T-helper 9 cell (primary cell): ENCODE data around the gene HACE1.

Experiments
- DNase-seq: peaks from one replicate; pipeline ENCODE4 v3.0.0-alpha.2; 2020

Gene HACE1

DNA sequence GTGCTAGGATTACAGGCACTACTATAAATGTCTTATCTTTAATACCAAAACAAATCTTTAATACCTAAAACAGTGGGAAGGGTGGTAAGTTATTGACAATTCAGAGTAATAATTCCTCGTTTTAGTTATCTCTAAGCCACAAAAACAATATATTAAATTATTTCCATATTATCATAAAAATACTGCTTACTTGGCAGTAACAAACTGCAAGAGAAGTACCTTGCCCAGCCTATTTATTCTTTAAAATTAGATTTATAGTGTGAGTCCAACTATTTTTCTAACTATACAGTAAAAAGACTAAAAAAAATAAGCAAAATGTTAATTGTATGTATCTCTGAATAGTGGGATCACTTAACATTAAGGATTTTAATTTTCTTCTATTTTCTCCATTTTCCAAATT, 123.2 kb downstream of the HACE1 start:
- DNase-seq = no peak

DNA sequence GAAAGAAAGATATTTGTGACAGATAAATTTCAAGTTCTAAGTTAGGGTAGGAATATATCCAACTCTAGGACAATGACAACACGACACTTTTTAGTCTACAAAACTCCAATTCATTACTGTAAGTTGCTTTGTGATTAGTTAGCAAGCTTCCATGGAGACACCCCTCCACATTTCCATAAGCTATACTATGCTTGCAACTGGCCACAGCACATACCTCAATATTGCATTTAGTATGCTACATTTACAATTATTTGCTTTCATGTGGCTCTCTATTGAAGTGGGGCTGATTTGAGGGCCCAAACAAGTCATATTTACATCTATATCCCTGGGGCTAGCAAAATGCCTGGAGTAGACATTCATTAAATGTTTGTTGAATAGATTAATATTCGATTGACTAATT, 129.3 kb downstream of the HACE1 start:
- no peak for DNase-seq

DNA sequence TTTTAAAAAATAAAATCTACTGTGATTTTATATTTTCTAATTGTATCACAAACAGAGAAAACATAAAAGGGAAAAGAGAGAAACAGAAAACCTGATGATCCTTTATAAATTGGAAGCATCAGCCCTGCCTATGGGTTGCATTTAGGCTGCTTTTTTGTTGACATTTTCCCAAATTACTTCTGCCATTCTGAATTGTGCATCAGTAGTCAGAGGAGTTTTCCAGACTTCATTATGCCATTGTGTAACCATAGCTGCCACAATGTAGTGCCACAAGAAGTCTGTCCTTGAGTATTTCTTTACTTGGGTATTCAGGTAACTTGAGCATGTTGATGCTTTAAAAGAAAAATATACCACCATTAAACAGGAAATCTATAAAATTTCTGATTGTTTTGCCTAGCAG, 130.3 kb downstream of the HACE1 start:
- no peak for DNase-seq

DNA sequence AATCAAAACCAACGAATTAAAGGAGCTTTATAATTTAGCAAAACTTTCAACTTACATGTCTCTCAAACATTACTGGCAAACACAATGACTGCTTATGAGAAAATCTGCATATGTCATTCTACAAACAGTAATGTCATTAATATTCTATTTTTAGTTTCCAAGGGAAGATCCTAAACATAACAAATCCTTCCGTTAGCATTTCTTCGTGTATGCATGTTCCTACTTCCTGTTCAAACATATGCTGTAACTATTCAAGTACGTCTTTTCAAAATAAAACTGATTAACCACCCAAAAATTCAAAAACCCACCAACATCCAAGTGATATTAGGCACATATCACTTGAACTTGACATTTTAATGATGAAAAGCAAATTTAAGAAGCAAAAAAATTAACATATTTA, 131.3 kb downstream of the HACE1 start:
- no peak for DNase-seq

DNA sequence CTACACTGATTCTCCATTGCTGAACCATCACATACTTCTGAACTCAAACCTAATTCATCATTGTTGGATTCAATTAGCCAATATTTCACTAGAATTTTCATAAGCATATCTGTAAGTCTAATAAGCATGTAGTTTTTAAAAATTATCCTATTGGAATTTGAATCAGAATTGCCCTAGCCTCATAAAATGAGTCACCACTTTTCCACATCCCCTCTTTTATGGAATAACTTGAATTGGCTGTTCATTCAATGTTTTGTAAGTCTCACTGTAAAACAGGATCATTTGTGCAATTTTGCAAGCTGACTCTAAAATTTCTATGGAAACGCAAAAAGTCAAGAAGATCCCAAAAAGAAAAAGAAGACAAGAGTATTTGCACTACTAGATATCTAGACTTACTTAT, 141.0 kb downstream of the HACE1 start:
- no peak for DNase-seq

DNA sequence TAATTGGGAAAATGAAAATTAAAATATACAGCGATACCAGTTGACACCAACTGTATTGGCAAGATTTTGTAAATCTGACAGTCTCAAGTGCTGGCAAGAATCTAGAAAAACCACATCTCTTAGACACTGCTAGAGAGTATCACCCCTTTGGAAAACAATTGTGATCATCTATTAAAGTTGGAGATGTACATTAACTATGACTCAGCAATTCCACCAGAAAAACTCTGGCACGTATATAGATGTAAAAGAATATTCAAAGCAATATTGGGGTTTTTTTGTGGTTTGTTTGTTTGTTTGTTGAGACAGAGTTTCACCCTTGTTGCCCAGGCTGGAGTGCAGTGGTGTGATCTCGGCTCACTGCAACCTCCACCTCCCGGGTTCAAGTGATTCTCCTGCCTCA, 142.9 kb downstream of the HACE1 start:
- no peak for DNase-seq

DNA sequence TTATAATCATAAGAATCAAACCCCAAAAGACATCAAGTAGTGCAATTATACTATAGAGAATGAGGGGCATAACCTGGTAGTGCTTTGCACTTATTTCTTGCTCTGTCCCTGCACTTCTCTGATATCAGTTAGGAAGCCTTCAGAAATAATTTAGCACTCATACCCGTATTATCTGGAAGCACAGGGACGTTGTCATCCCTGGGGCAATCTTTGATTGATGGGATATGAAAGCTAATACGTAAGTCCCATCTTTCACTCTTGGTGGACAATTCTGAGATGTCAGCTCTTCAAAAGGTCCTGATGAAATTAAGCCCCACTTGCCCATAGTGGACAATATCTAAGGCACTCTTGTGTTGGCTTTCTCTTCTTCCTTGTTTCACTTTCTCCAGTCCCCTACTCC, 144.9 kb downstream of the HACE1 start:
- DNase-seq = no peak

DNA sequence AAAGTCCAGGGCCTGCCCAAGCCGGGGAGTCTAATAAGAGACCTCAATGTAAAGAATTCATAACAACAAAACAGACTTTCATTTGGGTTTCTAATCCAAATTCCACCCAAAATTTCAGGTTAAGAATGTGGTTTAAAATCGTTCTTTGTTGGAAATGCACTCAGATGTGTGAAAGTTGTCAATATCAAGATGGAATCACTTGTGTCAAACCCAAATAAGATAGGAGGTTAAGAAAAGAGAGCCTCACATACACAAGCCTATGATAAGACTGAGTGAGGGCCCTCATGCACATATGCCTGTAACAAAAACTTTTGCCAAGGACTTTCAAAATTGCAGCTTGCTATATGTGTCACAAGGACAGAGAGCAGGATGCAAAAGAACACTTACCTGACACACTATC, 145.7 kb downstream of the HACE1 start:
- no peak for DNase-seq

DNA sequence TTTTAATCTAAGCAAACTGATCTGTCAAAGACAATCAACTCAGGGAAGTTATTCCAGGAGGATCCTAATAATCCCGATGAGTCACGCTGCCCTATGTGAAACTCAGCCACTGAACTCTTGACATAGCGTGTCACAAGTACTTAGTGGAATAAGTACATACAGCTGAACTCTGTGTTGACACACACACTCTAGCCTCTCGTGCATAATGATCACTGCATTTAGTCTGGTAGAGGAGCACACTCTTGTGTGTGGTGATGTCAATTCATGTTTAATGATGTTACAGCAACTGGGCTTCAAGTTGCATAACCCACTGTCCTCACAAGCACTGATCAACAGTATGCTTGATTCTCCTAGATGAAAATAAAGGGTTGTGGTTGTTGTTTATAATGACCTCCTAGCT, 148.3 kb downstream of the HACE1 start:
- DNase-seq = no peak

DNA sequence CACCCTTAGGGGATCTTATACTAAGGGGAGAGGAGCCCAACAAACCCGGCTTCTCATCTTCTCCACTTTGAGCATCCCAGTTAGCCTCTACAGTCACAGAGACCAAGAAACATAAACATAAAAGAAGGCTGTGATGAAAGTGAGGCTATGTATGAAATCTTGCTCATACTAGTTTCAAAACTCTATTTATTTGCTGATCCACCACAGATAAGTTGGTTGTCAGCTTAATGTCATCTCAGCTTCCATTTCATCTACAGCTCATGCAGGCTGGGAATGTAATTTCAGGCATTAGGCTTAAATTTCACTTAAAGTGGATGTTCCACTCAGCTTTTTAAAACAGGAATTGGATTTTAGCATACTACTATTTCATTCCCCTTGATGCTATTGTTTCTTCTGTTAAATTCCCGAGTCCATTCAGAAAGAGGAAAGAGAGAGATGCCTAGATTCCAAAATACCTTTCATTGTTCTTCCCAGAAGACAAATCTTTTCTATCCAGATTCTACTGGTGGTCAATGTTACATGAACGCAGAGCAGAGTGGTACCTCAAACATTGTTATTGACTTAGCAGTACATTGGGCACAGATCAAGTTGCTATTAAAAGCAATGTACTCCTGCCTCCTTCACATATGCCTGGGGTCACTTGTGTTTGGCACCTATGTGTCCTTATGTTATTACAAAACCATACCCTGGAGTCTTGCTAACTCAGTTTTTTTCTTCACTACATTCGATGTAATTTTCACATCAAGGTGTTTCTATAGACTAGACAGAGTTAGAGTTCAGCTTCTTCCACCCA, 149.0 kb downstream of the HACE1 start:
- no peak for DNase-seq

DNA sequence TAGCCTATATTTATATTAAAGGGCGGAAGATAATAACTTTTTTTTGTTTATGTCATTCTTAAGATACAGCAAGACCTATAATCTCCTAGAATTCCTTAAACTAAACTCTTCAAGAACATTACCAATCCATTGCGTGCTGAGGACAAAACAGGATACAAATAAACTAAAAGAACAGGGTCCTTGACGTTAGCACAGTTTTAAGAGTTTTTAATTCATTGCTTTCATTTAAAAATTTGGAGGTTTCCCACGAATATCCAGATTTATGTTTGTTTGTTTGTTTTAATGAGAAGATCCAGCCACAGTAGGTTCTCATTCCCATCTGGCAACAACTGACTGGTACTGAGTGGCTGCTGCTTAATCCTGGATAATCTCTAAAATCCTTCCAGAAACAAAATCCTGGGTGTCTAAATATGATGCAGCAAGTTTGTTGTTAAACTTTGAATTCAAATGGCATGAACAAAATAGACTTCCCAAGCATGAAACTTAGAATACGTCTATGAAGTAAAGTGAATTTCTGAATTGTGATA, 153.7 kb downstream of the HACE1 start:
- no peak for DNase-seq

DNA sequence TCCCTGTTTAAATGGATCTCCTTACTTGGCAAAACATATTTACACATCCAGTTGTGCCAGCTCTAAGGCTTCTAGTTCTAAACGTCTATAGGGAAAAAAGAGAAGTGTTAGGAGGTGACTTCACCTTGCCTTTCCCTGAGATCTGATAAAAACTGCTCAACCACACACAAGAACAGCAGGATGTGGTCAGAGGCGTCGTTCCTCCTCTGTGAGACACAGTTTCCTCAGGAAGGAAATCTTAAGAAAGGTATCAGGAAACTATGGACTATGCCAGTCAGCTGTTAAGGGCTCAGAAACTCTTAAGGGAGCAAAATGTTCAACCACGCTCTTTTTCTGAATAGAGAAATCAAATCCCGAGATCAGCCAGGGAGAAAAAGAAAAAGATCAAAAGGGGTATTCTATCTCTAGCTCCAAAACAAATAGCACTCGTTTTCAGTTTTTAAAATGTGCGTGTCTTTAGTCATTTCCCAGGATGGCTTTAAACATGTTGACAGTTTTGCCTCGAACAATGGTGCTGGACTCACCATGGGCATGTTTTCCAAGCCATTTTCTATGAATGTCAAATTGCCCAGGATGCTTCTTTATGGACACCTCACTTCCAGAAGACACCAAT, 154.5 kb downstream of the HACE1 start:
- DNase-seq = peak; percentile 4

DNA sequence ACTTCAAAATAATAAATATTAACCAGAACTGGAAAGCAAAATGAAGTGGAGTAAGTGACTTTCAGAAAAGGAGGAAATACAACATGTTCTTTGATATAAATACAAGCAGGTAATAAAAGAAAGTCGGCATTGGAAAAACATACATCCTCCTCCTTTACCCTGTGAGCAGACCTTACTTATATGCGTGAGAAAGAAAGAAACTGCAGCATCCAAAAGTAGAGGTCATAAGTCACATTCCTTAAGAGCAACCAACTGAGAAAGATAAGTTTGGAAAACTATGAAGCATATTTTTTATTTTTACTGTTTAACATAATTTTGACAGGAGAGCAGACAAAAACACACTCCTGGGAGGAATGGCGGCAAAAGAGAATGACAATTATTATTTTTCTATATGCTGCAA, 155.5 kb downstream of the HACE1 start:
- DNase-seq = no peak

DNA sequence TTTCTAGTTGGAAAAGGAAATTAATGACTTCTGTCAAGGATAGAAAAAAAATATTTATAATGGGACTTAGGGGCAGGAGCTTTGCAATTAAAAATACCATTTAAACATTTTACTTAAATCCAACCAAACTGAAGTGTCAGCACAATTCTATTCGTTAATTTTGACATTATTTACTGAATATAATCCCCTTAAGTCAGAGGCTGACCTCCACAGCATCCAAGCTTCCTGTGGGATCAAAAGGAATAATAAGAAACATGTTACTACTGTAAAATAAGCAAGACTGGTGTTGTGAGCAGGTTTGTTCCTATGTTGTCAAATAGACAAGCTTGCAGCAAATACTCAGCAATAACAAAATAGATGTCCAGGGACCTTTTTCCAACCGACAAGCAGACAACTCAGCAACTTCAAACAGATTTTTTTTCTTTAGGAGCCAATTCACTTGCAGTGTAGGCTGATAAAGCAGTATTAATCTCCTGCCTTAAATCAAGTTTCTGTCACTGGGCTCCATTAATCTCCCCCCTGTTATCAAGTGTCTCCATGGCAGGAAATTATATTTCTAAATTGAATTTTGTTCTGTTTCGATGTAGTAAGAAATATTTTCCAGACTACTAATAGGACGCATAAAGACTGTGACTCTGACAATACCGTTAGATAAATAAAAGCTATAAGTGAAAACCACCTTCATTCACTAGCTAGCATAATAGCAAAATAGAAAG, 157.4 kb downstream of the HACE1 start:
- DNase-seq = no peak

DNA sequence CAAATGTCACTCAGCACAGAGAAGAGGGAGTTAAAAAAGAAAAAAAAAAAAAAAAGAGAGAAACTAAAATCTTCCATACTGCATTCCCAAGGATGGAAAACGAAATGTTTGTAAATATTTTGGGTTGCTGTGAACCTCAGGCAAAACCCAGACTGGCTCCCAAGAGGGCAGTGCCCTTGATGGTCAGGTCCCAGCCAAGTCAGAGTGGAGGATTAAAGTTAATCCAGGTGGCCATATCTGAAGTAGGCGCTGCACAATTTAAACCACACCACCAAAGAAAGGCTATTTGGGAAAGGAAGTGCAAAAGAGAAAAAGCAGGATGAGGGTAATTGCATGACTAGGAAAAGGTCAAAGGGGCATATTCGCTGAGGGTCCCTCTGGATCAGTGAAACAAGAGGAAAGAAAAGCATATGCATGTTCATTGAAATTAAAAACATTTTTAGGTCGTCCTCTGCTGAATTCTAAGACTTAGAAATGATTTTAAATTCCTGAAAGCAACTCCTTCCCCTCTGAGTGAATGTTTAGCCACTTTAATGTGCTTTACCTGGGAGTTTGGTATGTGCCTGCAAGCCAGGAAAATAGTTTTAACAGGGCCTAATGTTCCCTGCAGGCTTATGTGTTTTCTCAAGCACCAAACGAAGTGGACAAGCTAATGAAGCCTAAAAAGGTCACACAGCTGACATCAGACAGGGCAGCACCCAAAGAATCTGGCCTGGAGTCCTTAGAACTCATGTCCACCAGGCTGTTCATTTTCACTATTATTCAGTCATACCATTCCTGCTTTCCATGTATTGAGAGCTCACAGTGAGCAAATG, 159.1 kb downstream of the HACE1 start:
- no peak for DNase-seq

DNA sequence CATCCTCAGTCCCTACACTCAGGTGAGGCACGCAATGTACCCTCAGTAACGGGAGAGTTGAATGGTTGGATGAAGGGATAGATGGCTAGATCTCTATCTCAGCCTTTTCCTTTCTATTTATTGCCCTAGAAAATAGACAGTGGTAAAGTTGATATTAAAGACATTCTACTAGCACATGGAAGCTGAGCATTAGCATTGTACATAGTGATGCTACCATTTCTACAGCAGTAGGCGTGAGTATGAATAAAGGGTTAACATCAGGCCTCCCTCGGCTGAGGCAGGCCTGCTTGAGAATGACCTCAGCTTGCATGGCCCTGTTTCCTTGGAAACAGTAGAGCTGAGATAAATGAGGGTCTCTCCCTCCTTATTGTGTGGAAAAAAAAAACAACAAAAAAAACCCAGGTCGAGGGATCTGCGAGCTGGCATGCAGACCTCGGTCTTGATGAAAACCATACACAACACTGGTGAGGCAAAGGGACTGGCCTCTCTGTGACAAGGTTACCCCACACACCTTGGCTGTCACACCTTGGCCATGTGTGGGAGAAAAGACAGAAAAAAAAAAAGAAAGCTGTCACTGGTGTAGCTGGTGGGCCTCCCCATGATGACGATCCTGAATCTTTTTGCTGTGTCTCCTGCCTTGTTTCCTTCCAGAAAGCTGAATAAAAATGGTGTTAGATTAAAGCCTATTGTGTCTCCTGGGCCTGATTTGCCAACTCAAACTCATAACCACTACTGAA, 160.0 kb downstream of the HACE1 start:
- no peak for DNase-seq

DNA sequence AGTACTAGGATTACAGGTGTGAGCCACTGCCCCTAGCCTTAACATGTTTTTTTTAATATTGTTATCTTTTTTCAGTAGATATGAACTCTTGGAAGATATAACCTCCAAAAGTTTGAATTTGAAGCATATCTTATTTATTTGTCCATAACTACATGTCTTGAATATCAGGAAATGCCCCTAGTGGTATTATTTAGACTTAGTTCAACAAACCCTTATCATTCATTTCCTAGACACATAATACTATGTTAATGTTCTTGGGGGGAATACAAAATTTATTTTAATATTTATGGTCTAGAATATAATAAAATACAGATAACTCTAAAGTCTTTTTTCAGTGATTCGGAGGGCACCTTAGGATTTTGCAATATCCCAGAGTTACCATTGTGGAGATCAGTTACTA, 160.7 kb downstream of the HACE1 start:
- DNase-seq = no peak

DNA sequence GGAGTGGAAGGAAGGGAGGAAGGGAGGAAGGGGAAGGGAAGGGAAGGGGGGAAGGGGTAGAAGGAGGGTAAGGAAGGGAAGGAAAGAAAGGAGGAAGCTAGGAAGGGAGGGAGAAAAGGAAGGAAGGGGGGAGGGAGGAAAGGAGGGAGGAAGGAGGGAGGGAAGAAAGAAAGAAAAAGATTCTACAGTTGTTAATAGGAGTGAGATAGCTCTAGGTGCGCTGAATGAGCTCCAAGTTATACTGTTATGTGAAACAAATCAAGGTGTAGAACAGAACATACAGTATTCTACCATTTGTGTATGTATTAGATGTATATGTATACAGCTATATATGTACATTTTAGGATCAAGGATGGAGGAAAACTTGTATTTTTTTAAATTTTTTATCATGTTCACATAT, 167.7 kb downstream of the HACE1 start:
- DNase-seq = no peak

DNA sequence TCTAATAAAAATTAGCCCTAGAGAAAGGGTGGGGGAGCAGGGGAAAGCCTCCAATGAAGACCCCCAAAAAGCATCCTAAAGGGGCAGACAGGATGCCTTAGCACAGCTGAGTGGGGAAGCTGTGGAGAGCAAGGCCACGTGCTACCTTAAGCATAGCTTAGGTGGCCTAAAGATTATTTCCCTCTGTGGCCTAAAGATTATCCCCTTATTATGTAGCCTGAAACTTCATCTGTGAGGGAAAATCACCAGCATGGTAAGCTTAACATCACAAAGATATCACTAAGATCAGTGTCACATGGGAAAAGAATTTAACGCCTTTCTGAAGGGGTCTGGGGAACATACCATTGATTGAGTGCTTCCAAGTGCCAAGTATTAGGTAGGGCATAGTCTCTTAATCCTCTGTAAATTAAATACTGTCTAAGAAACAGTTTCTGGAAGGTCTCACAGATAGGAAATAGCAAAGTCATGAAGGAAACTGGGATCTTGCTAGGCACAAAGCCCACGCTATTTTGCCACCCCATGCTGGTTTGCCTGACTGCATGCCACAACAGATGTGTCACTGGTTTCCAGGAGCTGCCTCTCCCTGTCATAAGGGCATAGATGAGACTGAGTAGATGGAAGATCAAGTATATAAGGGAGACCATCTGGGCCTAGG, 170.0 kb downstream of the HACE1 start:
- DNase-seq = no peak

DNA sequence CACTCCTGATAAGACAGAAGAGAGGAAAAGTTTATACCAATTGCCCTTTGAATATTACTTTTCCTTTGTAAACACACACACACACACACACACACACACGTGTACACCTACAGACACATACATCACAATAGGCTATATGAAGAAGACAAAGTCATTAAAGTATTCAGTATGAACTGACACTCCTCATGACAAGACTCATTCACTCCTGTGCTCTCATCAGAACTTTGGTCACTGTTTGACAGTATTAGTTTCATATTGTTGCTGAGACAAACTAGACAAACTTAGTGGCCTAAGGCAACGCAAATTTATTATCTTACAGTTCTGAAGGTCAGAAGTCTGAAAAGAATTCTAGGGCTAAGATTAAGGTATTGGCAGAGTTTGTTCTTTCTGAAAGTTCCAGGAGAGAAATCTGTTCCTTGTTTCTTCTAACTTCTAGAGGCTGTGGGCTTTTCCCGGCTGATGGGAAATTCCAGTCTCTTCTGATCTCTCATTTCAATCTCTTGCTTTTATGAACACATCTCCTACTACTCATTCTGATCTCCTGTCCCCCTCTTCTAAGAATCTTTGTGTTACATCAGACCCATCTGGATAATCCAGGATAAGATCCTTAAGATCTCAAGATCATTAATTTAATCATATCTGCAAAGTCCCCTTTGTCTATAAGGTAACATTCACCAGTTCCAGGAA, 171.3 kb downstream of the HACE1 start:
- no peak for DNase-seq

DNA sequence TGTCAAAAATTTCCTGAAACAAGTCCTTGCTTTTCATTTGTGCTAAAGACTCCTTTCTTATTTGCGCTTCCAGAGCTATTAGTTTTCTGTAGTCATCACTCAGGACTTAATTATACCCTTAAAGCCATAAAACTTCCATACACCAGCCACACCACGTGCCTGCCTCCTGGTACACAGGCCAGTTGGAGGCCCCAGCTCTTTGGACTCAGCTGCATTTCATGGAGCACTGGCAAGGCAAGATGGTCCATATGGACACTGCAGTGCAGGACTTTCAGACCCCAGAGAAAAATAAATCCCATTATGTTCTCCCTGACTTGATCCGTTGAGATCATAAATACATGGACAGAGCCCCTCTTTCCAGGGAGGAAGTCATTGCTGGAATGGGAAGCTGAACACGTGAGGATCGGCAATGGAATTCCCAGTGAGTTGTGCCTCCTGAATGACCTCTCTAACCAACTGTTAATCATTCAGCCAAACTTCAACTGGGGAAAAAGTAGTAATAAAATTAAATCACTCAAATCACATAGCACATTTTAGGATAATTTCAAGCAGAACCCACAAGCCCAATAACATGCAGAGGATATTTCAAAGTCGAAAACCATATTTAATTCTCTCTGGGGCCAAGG, 173.1 kb downstream of the HACE1 start:
- DNase-seq = no peak
